GM18951 (cell line): ENCODE data around the gene KCNK6.

Source experiments
- POLR2A ChIP-seq: IDR thresholded peaks from 4 replicates; pipeline ENCODE4 v1.6.1; 2011; ENCODE audit warnings: mild to moderate bottlenecking; ENCODE audit not compliant: insufficient read length, insufficient read depth; ENCODE audit errors: extremely low read depth
- in situ Hi-C: fragments of 300-500 bp; cut with MboI; formaldehyde crosslinking; loops from one replicate; pipeline ENCODE4 v1.12.0; 2022; ENCODE audit warnings: low sequenced_read_pairs, mixed read lengths, inconsistent platforms; ENCODE audit not compliant: unreplicated experiment

Gene KCNK6

DNA sequence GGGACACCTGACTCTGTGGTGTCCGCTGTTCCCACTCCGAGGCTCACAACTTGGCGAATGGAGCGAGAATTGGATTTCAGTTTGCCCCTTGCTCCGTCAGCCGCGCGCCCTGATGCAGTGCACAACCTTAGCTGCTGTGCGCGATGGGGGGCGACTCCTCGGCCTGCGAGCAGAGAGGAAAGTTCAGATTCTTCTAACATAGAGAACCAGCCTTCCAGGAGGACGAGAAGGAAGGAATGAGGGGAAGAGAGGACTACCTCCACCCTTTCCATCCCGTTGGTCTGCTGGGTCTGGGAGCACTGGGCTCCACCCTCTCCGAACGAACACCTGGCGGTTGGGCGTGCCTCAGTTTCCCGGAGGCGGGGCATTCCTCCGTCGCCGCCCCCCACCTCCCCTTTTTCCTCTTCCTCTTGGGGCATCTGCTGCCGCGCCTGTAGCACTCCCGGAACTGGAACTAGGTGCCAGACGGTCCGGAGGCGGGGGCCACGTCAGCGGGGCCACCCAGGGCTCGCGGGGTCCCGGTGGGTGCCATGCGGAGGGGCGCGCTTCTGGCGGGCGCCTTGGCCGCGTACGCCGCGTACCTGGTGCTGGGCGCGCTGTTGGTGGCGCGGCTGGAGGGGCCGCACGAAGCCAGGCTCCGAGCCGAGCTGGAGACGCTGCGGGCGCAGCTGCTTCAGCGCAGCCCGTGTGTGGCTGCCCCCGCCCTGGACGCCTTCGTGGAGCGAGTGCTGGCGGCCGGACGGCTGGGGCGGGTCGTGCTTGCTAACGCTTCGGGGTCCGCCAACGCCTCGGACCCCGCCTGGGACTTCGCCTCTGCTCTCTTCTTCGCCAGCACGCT, at the start of gene KCNK6:
TSS of gene KCNK6 (plus strand) at position 425 of the 838 bp plus-strand sequence. CDS start at position 531, 106 bp downstream.
- peak; percentile 59 for TF ChIP-seq POLR2A
- in situ Hi-C loops: loop anchor here (10.0 kb wide), 1 partner anchor 425 kb away; no protein-coding TSS in a partner anchor

DNA sequence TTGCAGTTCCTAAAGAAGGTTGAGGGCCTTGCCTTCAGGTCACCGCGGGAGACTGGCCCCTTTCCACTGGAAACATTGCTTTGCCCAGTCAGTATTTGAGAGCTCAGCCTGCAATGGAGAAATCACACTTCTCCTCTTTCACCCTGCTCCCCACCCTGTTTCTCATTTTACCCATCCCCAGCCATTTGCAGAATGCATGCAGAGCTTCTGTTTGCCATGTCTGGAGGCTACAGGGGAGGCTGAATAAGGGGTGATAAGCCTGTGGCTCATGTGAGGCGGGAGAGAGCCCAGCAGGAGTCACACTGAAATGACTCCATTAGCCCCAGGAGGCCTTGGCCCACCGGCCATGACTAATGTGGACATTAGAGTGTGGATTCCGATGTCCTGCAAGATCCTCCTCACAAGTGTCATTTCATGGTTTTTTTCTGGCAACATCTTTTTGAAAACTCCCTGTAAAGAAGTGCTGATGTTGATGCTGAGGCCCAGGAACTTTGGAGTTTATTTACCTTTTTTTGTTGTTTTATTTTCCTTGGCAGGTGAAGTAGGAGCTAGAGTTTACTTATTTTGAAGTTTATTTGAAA, 49.0 kb upstream of the KCNK6 start:
- in situ Hi-C loops: no loop called here
- no peak for TF ChIP-seq POLR2A

DNA sequence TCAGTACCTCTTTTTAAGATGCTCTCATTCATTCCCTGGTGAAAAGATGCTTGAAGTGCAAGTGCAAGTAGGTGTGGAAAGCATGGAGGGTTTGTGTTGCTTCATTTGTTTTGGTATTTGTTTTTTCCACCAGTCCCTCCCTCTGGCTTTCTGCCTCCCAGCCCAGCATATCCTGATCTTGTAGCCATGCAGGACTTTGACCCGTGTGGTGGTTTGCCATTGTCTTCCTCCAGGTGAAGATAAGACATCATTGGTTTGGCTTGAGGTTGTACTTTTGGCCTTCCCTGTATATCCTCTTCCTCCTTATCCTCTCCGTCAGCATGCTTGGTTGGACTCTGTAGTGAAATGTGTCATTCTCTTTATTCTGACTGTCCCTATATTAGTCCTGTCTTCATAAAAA, 46.1 kb upstream of the KCNK6 start:
- in situ Hi-C loops: no loop called here

DNA sequence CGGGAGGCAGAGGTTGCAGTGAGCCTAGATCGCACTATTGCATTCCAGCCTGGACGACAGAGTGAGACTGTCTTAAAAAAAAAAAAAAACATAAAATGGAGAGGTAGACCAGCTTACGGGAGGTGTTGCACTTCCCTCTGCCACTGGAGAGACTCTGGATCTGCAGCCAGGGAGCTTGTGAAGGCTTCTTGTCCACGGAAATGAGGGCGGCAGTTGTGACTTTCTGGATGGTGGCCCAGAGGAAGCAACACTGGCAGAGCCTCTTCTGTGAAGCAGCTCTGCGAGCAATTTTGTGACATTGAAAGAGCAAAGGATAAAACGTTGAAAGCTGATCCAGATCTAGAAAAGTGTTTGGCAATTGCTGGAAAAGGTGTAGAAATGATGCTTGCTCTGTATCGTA, 44.9 kb upstream of the KCNK6 start:
- TF ChIP-seq POLR2A: no peak
- in situ Hi-C loops: no loop called here

More for the DNA sequence above, 46.1 kb upstream of the KCNK6 start:
- TF ChIP-seq POLR2A: no peak

DNA sequence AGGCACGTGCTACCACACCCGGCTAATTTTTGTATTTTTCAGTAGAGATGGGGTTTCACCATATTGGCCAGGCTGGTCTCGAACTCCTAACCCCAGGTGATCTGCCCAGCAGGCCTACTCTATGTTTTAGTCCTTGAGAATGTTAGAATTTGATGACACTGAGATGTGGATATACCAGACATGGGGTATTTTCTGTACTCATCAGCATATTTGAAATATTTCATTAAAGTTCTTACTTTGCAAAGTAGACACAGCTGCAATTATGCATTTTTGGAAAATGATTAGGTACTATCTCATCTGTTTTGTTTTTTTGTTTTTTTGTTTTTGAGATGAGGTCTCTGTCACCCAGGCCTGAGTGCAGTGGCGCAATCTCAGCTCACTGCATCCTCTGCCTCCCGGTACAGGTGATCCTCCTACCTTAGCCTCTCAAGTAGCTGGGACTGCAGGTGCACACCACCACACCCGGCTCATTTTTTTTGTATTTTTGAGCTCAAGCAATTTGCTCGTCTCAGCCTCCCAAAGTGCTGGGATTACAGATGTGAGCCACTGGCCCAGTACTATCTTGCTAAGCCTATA, 42.6 kb upstream of the KCNK6 start:
- in situ Hi-C loops: no loop called here
- no peak for TF ChIP-seq POLR2A

DNA sequence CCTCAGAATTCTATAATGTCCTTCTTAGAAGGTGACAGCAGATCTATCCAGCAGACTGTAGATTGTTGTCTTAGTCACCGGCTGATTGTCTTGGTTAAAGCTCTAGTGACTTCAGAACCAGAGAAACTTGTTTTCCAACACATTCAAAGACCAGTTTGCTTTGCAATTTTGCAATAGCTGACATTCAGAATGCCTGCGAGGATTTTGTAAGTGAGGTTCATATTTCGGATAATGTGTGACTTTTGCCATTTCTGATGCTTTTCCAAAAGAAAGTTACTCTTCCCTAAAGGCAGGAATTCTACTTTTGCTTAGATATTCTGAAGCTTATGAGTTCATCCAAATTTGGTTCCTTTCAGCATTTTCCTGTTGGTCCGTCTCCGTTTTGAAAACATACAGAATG, 42.1 kb upstream of the KCNK6 start:
- in situ Hi-C loops: no loop called here
- no peak for TF ChIP-seq POLR2A

DNA sequence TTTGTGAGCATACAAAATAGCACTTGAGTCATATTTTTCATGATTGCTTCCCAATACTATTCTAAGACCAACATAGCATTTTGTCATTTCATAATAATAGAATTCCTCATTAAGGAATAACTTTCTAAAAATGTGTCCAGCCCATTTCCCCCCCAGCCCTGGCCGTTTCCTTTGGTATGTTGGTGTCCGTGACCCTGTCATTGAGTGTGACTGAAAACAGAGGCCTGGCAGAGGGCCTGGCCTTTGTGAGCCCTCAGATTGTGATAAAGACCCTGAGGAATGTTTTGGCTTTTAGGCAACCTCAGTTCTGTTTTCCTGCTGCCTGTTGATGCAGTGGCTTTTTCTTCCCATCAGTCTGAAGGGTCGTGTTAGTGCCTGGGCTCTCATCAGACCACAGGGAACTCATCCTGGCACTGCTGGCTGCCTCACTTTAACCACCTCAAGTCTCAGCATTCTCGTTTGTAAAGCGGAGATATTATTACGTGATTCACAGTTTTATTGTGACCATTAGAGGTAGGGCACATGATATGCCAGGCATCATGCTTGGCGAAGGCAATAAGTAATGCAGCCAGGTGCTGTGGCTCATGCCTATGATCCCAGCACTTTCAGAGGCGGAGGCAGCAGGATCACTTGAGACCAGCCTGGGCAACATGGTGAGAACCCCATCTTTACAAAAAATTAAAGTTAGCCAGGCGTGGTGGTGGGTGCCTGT, 41.5 kb upstream of the KCNK6 start:
- no peak for TF ChIP-seq POLR2A
- in situ Hi-C loops: no loop called here

DNA sequence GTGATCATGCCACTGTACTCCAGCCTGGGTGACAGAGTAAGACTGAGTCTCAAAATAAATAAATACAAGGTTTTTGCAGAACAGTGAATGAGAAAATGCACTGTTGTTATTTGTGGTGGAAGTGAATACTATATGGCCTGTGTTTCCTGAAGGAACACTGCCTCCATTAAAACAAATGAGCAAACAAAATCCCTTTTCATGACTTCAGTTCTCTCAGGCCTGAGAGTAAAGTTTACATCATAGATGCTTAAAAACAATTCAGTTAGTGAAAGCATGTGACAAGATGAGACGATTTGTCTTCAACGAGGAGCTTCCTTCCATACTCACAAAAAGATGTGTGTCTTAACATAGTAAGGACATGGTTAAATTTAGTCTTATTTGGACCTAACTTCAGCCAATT, 40.9 kb upstream of the KCNK6 start:
- in situ Hi-C loops: no loop called here
- TF ChIP-seq POLR2A: no peak

DNA sequence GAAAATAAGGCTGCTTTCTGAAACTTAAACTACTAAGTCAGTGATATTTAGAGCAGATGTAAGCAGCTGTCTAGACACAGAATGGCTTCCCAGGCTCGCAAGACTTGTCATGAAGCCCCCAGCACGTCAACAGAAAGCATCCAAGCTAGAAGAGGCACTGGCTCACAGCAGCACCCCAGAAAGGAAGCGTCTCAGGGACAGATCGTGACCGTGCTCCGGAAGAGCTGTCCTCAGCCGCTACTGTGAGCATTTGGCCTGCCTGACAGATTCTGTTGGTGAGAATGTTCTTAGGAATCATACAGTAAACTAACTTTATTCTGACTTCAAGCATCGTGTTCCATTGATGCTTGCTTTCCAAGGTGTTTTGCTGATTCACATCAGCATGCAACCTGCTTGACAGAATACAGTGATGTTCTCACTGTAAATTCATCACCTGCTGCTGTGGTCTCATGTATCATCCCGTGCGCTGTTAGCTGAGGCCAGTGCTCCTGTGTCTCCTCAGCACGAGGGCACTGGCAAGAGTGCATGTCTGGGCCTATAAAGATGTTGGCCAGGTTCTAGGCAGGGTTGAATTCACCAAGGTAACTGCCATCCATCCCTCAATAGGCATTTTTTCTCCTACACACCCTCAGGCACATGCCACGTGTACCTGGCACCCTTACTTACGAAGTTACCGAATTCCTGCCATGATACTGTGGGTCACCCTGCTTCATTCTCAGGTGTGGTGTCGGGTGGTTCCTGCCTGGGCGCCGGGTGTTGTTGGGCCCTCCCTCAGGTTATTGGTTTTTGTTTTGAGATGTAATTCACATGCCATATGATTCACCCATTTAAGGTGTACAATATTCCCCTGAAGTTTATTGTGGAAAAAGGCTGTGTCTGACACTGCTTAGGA, 39.4 kb upstream of the KCNK6 start:
- in situ Hi-C loops: no loop called here
- no peak for TF ChIP-seq POLR2A

DNA sequence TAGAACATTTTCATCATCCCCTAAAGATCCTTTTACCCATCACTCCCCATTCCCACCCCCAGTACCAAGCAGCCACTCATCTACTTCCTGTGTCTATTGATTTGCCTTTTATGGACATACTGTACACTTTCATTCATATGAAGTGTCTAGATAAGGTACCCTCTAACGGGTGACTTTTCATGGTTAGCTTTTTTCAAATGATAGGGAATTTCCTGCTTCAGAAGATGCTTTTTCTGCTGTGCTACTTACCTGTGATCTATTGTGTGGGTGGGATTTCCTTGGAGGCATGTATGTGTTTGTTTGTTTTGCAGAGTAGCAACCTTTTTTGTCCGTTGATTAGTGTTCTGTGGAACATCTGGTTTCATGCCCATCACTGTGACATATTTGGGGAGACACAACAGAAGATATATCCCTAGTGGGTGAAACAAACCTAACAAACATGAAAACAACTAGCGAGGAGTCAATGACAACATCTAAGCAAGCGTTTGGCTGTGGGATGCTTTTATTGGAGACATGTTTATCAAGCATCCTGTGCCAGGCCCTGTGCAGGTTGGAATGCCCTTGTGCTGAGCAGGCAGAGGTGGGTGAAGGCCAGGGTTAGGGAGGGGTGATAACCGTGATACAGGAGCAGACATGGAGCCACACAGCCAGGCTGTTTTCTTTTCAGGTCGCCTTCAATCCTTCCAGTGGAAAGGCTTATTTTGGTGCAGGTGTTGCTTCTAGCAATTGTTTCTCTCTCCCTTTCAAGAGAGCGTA, 37.7 kb upstream of the KCNK6 start:
- TF ChIP-seq POLR2A: no peak
- in situ Hi-C loops: no loop called here

DNA sequence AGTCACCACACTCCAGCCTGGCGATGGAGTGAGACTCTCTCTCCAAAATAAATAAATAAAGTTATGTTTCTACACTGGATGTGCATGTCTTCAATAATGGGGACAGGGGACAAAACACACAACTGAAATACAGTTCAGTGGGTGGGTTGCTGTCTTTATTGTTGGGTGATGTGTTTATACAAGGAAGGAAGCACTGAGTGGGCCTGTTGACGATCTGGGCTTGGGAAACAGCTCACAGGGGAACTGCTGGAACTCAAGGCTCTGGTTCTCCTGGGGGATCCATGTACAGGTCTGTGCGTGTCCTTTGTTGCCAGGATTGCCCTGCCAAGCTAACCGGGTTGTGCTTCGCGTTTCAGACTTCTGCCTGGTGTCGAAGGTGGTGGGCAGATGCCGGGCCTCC, 36.4 kb upstream of the KCNK6 start:
- in situ Hi-C loops: no loop called here

DNA sequence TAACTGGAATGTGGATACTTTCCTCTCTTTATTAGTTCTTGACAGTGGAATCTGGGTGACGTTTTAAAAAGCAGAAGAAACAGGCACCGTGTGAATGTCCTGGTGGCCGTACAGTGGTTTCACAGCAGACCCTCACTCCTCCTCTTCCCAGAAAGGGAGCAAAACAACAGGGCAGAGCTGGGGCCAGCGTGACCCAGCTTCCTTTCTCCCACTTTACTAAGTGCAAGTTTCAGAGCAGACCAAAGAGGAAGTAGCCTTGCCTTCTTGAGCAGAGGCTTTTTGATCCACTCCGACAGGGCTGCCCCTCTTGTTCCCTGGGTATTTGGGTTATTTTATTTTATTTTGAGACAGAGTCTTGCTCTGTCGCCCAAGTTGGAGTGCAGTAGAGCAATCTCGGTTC, 35.2 kb upstream of the KCNK6 start:
- in situ Hi-C loops: no loop called here
- TF ChIP-seq POLR2A: no peak

More for the DNA sequence above, 36.4 kb upstream of the KCNK6 start:
- no peak for TF ChIP-seq POLR2A
